Prostate gland (tissue), 2 donors: ENCODE measurements around the gene RPL34. TPM values are rescaled to one million over a fixed set of nuclear protein-coding genes. Genes with fewer than 3 reads are reported as not detected.
A peak's percentile ranks its signal among the peaks of the same experiment; 100 is the strongest.

Experiments used
- DNase-seq: peaks from one replicate; pipeline ENCODE4 v3.0.0-alpha.2; 2019; ENCODE audit warnings: low spot score
- H3K27ac ChIP-seq, 2 donors: fragments of 200-600 bp; sonication (generic); 2 replicates each; pipeline ENCODE4 v1.5.1; 2017 to 2019
- H3K27me3 ChIP-seq: fragments of 200-600 bp; sonication (generic); replicated peaks from 2 replicates; pipeline ENCODE4 v1.5.1; 2019; ENCODE audit not compliant: insufficient read depth
- H3K36me3 ChIP-seq, 2 donors: fragments of 200-600 bp; sonication (generic); 1 replicate in 1 of 2; 2 replicates in 1 of 2; pipeline versions ENCODE4 v1.5.1 to v1.8.1; 2017 to 2019
- H3K4me1 ChIP-seq: fragments of 200-600 bp; sonication (generic); replicated peaks from 2 replicates; pipeline ENCODE4 v1.5.1; 2019
- H3K4me3 ChIP-seq, 2 donors: fragments of 200-600 bp; sonication (generic); 2 replicates each; pipeline ENCODE4 v1.5.1; 2017 to 2019
- H3K9me3 ChIP-seq: fragments of 200-600 bp; sonication (generic); 2 replicates; pipeline ENCODE4 v1.5.1; 2017
- POLR2A ChIP-seq: fragments of 450-650 bp; IDR thresholded peaks from one replicate; pipeline ENCODE4 v1.6.1; 2016; ENCODE audit warnings: antibody characterized with exemption, mild to moderate bottlenecking
- POLR2AphosphoS5 ChIP-seq: sonication (generic); formaldehyde crosslinking; IDR thresholded peaks from one replicate; pipeline ENCODE4 v1.6.1; 2017; ENCODE audit warnings: antibody characterized with exemption
- WGBS: methylation state at CpG from one replicate; pipeline ENCODE4 v1.1.5; 2018; 5-methylcytosine and 5-hydroxymethylcytosine counted together
- intact Hi-C: fragments of 100-400 bp; cut with DNase I; formaldehyde crosslinking; loops from one replicate; pipeline ENCODE4 v1.14.2; 2022
- small RNA-seq, 2 donors: library from RNA; depleted of rRNA; stranded (forward); fragments of <200 nt; gene quantifications; one replicate each; pipeline ENCODE3, GENCODE V24; 2016
- total RNA-seq, 2 donors: library from RNA; depleted of rRNA; stranded (reverse); fragments of >200 nt; gene quantifications; one replicate each; pipeline ENCODE4 v1.1.0, GENCODE V29; 2016
- TF ChIP-seq, protein P1 (sequence below), 4 experiments: fragments of 200-600 bp in 2 of 4; fragments of 450-650 bp in 2 of 4; sonication (generic) in 2 of 4; IDR thresholded peaks; 1 replicate in 3 of 4; 2 replicates in 1 of 4; pipeline ENCODE4 v1.5.1; 2016 to 2019; ENCODE audit warnings: antibody characterized with exemption in 4 of 4, mild to moderate bottlenecking in 2 of 4, moderate library complexity in 2 of 4

Gene RPL34
- total RNA-seq, 2 donors from 2014 or later = 581 to 1,081 TPM

DNA sequence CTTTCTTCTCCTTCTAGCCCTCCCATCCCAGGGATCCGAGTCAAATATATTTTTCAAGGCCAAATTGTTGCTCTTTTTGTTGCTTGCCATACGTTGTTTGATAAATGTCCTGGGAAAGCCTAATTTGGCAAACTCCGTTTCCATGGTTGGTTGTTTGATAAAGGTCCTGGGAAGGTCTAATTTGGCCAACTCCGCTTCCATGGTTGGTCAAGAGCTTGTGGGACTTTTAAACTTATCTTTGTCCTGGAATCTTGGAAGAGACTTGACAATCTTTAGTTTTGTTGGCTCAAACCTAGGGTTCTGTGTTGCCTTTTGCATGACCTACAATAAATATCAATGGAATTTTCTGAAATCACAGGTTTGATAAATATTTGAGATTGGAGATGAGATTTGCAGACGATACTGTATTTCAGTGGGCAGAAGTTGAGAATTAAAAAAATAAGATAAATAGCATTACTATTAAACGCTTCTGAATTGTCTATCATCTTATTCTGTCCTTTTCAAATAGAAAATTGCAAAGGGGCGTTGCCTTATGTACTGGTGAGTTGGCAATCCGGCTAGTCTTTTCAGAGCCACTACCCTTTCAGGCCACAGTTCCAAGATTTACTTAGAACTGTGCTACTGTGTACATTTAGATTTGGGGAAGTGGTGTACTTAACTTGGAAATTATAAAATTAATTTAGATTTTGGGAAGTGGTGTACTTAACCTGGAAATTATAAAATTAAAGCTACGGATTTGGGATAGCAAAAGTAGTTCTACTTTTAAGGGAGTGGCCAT lies 30.8 kb downstream of the RPL34 start:
- H3K27ac ChIP-seq = peak overlapping the region; percentile 81 to 88
- H3K4me3 ChIP-seq = peak overlapping the region; percentile 74 to 80
- no peaks in the 10 kb centered on the region for H3K27me3 ChIP-seq
- H3K4me1 ChIP-seq = no peaks in the 10 kb centered on the region
- WGBS = 3% methylated on average over 9 of the region's 9 CpGs
- H3K36me3 ChIP-seq = no peaks in the 10 kb centered on the region
- no peak for DNase-seq
- no peaks in the 10 kb centered on the region for H3K9me3 ChIP-seq
- no peak for TF ChIP-seq POLR2A
- no peak for TF ChIP-seq POLR2AphosphoS5
- TF ChIP-seq, protein P1, sequence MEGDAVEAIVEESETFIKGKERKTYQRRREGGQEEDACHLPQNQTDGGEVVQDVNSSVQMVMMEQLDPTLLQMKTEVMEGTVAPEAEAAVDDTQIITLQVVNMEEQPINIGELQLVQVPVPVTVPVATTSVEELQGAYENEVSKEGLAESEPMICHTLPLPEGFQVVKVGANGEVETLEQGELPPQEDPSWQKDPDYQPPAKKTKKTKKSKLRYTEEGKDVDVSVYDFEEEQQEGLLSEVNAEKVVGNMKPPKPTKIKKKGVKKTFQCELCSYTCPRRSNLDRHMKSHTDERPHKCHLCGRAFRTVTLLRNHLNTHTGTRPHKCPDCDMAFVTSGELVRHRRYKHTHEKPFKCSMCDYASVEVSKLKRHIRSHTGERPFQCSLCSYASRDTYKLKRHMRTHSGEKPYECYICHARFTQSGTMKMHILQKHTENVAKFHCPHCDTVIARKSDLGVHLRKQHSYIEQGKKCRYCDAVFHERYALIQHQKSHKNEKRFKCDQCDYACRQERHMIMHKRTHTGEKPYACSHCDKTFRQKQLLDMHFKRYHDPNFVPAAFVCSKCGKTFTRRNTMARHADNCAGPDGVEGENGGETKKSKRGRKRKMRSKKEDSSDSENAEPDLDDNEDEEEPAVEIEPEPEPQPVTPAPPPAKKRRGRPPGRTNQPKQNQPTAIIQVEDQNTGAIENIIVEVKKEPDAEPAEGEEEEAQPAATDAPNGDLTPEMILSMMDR (IDR thresholded peaks at IDR 0.05) = no peak
- intact Hi-C loops = no loop called here

DNA sequence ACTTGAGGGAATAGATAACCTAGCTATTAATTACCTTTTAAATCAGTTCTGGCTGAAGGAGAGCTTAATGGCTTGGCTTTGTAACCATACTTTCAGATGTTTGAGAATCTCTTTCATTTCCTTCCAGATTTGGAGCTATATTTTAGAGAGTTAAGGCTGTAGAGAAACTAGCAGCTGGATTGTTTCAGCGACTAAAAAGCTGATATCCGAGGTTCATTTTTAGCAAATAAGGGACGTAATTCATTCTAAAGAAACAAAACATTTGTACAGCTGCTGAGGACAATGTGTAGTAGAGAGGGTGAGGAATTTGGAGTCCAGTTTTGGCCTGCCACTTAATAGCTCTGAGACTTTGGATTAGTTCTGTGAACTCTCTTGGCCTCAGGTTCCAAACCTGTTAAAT lies 42.3 kb downstream of the RPL34 start:
- no peaks in the 10 kb centered on the region for H3K9me3 ChIP-seq
- no peak overlapping the region for H3K4me3 ChIP-seq
- H3K27me3 ChIP-seq = no peaks in the 10 kb centered on the region
- intact Hi-C loops = no loop called here
- 54% methylated on average over 3 of the region's 3 CpGs for WGBS
- H3K36me3 ChIP-seq = no peaks in the 10 kb centered on the region
- H3K4me1 ChIP-seq = no peaks in the 10 kb centered on the region
- TF ChIP-seq POLR2AphosphoS5 (no peak), POLR2A (no peak)
- TF ChIP-seq, protein P1 (IDR thresholded peaks at IDR 0.05) = no peak
- no peak overlapping the region for H3K27ac ChIP-seq
- no peak for DNase-seq

DNA sequence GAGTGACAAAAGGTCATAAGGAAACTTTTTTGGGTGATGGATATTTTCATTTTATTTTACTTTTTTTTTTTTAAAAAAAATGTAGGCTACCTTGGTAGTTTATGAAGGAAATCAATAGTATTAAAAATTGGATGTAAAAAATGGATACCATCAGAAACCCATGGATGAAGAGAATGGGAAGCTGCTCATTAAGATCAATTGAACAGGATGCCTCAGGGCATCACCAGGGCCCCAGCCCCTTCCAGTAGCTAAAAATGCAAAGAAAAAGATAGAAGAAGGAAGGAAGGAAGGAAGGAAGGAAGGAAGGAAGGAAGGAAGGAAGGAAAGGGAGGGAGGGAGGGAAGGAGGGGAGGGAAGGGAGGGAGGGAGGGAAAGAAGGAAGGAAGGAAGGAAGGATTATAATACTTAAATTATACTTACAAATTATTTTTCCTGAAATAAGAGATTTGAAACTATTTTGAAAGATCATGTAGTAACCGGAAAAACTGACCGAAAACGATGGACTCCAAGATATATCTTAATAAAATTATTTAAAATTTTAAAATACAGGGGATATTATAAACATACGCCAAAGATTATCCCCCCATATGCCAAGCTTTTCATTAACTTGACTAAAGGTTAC lies 54.1 kb downstream of the RPL34 start:
- Histone ChIP-seq H3K27ac (no peak overlapping the region), H3K4me1 (no peaks in the 10 kb centered on the region), H3K27me3 (no peaks in the 10 kb centered on the region), H3K9me3 (no peaks in the 10 kb centered on the region), H3K4me3 (no peak overlapping the region), H3K36me3 (no peaks in the 10 kb centered on the region)
- no peak for TF ChIP-seq POLR2AphosphoS5
- no peak for TF ChIP-seq POLR2A
- 74% methylated on average over 4 of the region's 4 CpGs for WGBS
- intact Hi-C loops = no loop called here
- no peak for DNase-seq

Small RNAs within 50 kb of the gene (small RNA-seq; reads per million reads assigned to genes)
- gene RNU6-431P = 0 reads per million in 2 donors

Other genes starting within 250 kb of the RPL34 start
- 10 to 100 TPM; 48.7 to 85.9 TPM for gene OSTC, start 30.0 kb downstream of the RPL34 start, total RNA-seq
- gene ETNPPL, start 142.5 kb downstream of the RPL34 start, total RNA-seq = 1 to 10 TPM in 1 of 2 donors, not detected in 1; 1.1 TPM